HG02938 (cell line): ENCODE measurements around the gene MEGF11.
"Not testable (repeated sequence)": the region's sequence is repeated elsewhere in the genome, so short reads cannot be mapped to it uniquely, and the experiment has no call there.

Experiments used
- ATAC-seq: cut with Tn5 transposase; IDR thresholded peaks from one replicate; pipeline ENCODE4 v1.9.1; 2021; ENCODE audit warnings: mild to moderate bottlenecking, moderate library complexity; ENCODE audit not compliant: unreplicated experiment

The MEGF11 gene

GRCh38 chr15:65982627-65983322 lies 270.8 kb downstream of the MEGF11 start:
- ATAC-seq = no peak

DNA sequence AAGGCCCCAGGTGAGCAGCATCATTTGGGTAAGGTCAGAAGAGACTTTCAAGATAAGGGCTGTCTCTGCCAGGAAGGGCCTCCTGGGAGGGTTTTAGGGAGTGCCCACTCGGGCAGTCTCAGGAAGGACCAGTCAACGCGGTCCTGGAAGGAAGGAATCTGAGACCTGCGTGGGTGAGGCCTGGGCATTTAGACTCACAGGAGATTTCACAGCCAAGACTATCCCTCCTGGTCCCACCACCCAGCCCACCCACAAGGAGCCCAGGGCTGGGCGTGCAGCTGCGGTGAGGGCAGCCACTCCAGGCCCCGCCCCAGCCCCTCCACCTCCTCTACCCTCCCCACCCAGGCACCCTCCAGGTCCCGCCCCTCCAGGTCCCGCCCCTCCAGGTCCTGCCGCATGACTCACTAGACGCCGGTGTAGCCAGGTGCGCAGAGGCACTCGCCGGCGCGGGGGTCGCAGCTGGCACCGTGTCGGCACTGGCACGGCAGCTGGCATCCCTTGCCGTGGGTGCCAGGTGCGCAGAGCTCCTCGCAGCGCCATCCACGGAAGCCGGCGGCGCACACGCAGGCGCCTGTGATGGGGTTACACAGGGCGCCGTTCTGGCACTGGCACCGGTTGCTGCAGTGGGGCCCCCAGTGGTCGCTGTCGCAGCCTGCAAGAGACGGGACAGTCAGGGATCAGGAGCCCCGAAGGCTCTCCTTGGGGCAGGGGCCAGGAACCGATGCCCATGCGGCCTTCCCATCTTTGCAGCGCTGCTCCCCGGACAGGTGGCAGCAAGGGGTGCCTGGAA lies 271.5 kb downstream of the MEGF11 start:
- ATAC-seq = no peak

- no peak for ATAC-seq
Measured at GRCh38 chr15:65980824-65981456, 272.6 kb downstream of the MEGF11 start.

GRCh38 chr15:65979837-65980236 lies 273.7 kb downstream of the MEGF11 start:
- ATAC-seq = no peak

- ATAC-seq = no peak
Measured at GRCh38 chr15:65979316-65979715, 274.2 kb downstream of the MEGF11 start.

- no peak for ATAC-seq
Measured at GRCh38 chr15:65978110-65978509, 275.4 kb downstream of the MEGF11 start.

- ATAC-seq = not testable (repeated sequence)
Measured at GRCh38 chr15:65976196-65976595, 277.4 kb downstream of the MEGF11 start.

- no peak for ATAC-seq
Measured at GRCh38 chr15:65971741-65971995, 281.9 kb downstream of the MEGF11 start.

DNA sequence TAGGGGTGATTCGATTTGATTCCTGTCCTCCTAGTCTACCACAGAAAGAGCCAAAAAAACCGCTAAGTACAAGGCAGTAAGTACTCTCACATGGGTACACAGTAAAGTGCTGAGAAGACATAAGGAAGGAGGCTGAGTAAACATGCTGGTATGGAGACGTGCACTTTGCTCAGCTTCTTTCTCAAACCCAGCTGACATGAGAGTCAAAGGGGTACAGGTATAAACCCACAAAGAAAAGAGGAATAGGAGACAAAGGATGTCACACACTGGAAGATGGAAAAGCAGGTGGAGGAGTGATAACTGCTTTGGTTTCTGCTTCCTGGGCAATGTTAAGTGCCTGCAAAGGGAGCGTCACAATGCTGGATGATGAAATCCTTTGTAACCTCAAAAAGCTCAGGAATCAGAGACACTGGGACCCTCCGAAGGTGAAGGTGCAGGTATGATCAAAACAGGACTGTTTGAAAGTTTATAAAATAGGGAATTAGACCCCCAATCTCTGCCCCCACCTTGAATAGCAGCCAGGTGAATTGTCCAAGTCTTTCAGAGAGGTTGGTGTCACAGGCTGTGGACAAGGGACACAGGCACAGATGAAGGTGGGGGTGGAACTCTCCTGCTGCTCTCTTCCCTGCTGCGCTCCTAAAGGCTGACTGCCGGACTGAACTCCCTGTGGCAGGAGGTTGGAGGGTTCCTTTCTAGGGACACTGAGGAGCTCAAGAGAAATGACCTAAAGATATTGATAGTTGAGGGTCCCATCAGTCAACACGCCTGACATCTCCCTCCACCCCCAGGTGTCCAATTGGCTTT lies 282.4 kb downstream of the MEGF11 start:
- no peak for ATAC-seq

GRCh38 chr15:65969865-65970816 lies 283.4 kb downstream of the MEGF11 start:
- no peak for ATAC-seq

GRCh38 chr15:65968511-65968910 lies 285.0 kb downstream of the MEGF11 start:
- ATAC-seq = no peak

DNA sequence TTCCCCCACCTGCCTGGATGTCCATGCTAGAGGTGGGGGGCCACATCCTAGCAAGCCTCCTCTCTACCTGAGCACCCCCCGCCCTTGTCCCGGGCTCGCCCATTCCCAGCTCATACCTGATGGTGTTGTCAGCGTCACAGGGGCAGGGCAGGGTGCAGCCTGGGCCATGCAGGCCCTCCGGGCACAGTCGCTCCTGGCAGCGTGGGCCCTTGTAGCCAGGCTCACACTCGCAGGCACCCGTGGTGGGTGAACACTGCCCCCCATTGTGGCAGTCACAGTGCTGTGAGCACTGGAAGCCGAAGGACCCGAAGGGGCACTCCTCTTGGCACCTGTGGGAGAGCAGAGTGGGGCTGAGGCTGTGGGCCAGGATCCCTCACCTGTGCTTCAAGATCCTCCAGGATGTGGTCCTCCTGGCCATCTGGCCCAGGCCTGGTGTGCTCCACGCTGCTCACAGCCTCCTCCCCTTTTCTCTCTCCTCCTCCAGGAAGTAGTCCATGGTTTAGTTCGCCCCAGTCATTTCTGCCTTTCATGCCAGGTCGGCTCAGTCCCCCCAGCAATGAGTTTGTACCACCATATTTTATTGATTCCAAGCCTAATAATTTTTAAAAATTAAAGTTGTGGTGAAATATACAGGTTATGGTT lies 288.6 kb downstream of the MEGF11 start:
- no peak for ATAC-seq

DNA sequence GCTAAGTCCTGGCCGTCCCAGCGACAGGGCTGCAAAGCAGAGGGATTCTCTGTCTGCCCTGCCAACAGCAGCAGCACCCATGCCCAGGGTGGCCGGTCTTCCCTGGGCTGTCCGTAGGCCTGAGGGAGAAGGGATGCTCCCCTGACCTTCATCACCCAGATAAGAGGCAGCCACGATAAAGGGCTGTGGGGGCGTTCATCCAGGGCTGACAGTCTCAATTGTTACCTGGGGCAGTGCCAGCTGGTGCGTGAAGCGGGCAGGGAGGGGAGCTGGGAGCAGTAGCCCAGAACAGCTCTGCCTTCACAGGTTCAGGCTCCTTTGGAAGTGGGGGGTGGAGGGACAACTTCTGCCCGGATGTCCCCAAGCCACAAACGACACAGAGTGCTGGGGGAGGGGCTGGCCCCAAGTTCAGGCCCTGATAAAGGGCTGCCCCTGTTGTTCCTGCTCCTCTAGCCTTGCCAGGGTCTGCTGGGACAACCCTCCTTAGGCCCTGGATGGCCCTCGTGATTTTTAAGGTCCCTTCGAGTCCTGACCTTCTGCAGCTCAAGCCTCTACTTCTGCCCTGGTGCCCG lies 289.6 kb downstream of the MEGF11 start:
- ATAC-seq = no peak

- no peak for ATAC-seq
Measured at GRCh38 chr15:65963358-65963757, 290.2 kb downstream of the MEGF11 start.

- ATAC-seq = no peak
Measured at GRCh38 chr15:65962187-65962586, 291.4 kb downstream of the MEGF11 start.

DNA sequence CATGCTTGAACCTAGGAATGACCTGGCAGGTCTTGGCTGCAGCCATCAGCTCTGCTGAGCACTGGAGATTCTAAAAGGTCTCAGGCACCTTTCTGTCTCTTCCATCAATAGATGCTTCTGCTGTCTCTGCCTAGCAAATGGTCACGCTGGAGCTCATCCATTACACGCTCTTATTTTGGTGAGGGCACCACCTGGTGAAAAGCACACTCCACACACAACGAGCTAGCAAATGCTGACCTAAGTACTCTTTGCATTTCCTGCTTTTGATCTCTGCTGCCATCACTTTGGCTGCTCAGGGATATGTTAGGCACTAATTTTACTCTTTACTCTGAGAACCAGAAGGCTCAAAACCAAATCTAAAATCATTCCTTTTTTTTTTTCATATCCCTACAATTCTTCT lies 293.0 kb downstream of the MEGF11 start:
- ATAC-seq = no peak

DNA sequence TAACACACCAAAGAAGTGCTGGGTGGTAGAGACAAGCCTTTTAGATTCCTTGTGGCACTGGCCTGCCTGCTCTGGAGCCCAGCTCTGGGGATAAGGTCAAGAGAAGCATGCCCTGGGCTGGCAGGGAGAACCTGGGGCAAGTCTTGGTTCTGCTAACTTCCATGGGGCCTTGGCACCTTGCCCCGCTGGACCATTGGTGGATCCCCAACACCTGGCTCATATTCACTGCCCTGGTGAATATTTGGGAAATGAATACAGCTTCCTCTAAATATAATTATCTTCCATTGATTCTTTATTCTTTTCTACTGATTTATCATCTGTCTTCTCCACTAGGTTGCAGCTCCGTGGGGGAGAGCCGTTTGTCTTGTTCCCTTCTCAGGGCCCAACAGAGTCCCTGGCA lies 294.7 kb downstream of the MEGF11 start:
- no peak for ATAC-seq

DNA sequence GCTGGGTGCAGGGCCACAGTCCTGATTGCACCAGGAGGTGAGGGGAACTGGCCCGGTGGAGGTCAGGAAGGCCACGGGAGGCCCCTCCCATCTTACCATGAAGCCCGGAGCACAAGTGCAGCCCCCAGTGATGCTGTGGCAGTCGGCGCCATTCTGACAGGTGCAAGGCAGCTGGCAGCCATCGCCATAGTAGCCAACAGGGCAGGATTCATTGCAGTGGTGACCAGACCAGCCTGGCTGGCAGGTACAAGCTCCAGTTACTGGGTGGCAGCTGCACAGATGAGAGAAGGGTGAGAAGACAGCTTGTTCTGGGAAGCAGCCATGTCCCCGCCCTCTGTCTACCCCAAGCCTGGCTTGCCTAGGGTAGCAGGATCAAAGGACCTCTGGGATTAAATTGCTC lies 296.1 kb downstream of the MEGF11 start:
- no peak for ATAC-seq

DNA sequence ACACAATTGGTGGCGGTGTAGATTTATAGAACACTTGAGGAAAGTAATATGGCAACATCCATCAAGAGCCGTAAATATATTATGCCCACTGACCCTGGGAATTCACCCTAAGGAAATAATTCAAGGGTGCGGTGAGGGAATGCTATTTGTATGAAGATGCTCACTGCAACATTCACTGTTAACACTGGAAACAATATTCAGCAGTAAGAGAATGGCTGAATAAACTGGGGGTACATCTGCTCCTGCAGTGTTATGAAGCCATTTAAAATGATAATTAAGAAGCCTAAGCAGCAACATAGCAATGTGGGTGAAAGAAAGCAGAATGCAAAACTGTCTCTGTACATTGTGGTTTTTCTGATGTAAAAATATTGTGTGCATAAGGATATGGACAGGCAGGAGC lies 296.7 kb downstream of the MEGF11 start:
- ATAC-seq = no peak
